H1 (cell line): ENCODE data around the gene ZNF57.

Source experiments
- CBX5 ChIP-seq: fragments of 300-800, 300-1000 bp; sonication (generic); IDR thresholded peaks from 2 replicates; pipeline ENCODE4 v1.7.1; 2016; ENCODE audit warnings: antibody characterized with exemption, low read length, low read depth
- MAFK ChIP-seq: IDR thresholded peaks from 2 replicates; pipeline ENCODE4 v1.6.1; 2012; ENCODE audit warnings: low read depth, mild to moderate bottlenecking, improper control_type of control experiment, low read length

DNA sequence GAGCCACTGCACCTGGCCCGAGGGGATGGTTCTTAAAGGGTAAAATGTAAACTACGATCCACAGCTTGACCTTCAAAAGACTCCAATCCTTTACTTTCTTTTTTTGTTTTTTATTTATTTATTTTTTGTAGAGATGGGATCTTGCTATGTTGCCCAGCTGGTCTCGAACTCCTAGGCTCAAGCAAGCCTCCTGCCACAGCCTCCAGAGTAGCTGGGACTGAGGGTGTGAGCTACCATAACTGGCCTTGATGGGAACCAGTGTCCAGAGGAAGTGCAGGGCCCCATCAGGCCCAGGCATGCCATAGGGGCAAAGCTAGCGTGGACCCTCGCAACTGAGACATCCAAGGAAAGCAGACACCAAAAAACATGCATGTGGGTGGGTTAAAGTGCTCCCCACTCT, 62.4 kb downstream of the ZNF57 start:
- no peak for TF ChIP-seq CBX5
- no peak for TF ChIP-seq MAFK
